ENCODE data around the gene DBET.
A peak's percentile ranks its signal among the peaks of the same experiment; 100 is the strongest.
"Not testable (repeated sequence)": the region's sequence is repeated elsewhere in the genome, so short reads cannot be mapped to it uniquely, and the experiment has no call there.

The DBET gene

DNA sequence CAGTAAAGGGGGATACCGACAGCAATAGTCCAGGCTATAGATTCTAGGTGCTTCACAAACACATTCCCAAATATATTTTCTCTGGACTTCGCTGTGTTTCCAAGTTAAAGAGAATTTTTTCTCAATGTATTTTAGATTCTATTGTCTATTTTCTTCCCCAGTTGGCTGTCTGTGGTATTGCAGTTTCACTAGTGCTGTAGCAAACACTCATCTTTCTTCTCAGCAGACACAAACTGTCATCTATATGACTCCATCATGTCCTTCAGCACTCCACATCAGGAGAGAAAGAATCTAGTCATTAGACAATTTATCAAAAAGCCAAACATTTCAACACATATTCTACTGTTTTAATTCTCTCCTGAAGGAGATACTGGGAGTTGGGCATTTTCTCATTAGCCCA lies at the start of gene DBET:
Gene DBET, plus strand, starts transcription at position 161 of the 400 bp plus-strand sequence.
- DNase-seq (ENCODE audit: low read depth), result not testable (repeated sequence)

- DNase-seq (ENCODE audit: low read depth), result no peak
Observed at GRCh38 chr4:190014771-190015537, 49.3 kb upstream of the DBET start.

GRCh38 chr4:190015538-190016368 lies 48.5 kb upstream of the DBET start:
- DNase-seq (ENCODE audit: low read depth), result no peak

DNA sequence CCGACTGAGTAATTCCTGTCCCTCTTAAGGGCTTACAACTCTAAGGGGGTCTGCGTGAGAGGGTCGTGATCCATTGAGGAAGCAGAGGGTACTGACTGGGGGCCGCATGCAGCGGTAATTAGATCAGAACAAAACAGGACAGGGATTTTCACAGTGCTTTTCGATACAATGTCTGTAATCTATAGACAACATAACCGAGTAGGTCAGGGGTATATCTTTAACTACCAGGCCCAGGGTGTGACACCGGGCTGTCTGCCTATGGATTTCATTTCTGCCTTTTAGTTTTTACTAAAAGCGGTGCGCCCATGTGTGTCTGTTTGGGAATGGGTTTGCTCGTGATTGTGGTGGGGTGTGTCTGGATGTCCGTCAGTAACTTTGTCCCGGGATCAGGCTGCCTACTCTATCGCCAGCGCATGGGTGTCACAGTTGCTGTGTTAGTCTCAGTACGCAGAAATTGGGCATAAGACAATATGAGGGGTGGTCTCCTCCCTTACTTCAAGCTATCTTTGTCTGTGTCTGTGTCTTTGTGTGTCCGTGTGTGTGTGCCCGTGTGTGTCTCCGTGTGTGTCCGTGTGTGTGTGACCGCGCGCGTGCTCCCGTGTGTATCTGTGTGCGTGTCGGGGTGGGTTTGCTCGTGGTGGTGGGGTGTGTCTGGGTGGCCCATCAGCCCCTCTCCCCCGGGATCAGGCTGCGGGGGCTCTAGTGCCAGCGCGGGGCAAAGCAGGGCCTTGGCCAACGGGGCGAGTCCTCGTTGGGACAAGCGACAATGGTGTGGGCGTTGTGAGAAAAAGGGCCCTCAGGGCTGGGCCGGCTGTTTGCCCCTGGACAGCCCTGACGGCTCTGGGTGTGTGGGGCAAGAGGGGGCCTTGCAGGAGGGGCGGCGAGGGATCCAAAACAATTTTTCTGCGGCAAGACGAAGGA lies 47.7 kb upstream of the DBET start:
- no peak for DNase-seq (ENCODE audit: low read depth)

DNA sequence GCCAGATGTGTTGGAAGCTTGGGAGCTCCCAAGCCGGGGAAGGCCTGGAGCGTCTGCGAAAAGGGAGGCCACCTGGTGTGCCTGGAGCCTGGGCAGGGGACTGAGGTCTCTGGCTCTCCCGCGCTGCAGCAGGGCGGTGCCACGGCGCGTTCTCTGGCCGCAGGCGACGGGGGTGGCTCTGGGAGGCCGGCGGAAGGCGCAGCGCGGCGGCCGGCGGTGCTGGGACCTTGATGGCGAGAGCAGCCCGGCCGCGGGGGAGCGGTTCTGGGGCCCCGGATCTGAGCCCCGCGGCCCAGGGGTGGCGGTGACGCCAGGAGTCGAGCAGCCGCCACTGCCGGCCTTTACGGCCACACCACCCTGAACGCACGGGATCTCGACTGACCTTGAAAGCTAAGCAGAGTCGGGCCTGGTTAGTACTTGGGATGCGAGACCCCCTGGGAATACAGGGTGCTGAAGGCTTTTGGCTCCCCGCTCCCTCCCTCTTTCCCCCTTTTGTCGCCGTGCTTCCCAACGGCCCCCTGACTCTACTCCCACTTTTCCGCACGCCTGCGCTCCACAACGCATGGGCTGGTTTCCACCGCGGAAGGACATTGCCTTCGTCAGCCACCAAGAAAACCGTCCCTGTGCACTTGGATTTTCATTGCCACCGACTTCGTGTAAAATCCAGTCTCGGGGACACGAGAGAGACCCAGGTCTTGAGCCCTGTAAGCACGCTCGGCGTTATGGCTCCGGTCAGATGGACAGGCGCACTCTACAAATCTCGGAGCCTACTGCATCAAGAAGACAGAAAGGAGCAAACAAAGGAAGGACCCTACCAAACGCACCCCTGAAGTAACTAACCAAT lies 46.7 kb upstream of the DBET start:
- no peak for DNase-seq (ENCODE audit: low read depth)

GRCh38 chr4:190018201-190018920 lies 45.9 kb upstream of the DBET start:
- no peak for DNase-seq (ENCODE audit: low read depth)

DNA sequence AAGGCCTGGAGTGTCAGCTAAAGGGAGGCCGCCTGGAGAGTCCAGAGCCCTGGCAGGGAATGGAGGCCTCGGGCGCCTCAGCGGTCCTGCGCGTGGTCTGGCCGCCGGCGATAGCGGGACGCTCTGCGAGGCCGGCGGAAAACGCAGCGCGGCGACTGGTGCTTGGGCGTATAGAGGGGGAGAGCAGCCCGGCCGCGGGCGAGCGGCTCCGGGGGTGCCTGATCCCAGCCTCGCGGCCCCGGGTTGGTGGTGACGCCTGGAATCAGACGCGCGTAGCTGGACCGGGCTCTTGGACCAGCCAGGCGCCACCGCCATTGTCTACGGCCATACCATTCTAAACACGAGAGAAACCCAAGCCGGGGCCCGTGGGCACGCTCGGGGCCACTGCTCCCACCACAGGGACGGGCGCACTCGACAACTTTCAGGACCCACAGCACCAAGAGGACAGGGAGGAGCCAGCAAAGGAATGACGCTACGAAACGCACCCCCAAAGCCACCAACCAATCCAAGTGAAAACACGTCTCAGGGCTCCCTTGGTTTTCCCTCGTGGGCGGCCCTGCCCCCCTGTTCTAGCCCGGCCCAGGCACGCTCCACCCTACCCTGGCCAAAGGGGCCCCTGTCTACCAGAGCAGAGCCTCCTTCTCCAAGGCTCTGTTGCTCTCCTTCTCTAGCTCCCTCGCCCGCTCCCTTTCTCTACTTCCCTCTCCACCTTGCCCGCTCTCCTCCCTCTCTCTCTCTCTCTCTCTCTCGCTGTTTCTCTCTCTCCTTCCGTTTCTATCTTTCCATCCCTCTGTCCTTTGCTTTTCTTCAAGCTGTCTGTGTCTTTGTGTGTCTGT lies 45.1 kb upstream of the DBET start:
- DNase-seq (ENCODE audit: low read depth), result no peak

GRCh38 chr4:190019859-190020463 lies 44.3 kb upstream of the DBET start:
- DNase-seq (ENCODE audit: low read depth), result not testable (repeated sequence)

- peak; percentile 8 for DNase-seq (ENCODE audit: low read depth)
Observed at GRCh38 chr4:190020790-190021717, 43.2 kb upstream of the DBET start.

GRCh38 chr4:190021973-190022372 lies 42.3 kb upstream of the DBET start:
- not testable (repeated sequence) for DNase-seq (ENCODE audit: low read depth)

GRCh38 chr4:190022614-190023281 lies 41.6 kb upstream of the DBET start:
- DNase-seq (ENCODE audit: low read depth), result not testable (repeated sequence)

DNA sequence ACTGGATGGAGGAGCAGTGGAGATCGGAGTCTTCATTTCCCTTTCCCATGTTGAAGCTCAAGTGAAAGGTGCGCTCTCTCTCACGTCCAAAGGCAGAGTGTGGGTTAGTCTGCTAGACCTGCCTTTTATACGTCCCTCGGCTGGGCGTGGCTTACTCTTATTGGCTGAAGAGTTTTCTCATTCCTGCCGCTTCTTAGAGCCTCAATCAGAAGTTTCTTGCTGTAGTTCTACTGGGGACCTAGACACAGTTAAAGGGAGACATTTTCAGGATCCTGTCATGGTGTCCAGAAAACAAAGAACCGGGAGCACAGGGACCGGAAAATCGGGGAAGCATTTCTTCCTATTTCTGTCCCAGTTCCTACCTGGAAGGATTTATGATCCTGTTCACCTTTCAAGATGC lies 37.1 kb upstream of the DBET start, which contains the start of gene FRG2:
Gene FRG2, minus strand, starts transcription at position 101 of the 400 bp plus-strand sequence. Its CDS starts 52 bp downstream, at position 49.
- not testable (repeated sequence) for DNase-seq (ENCODE audit: low read depth)

- not testable (repeated sequence) for DNase-seq (ENCODE audit: low read depth)
Observed at GRCh38 chr4:190031264-190031663, 33.0 kb upstream of the DBET start.

GRCh38 chr4:190037704-190038388 lies 26.5 kb upstream of the DBET start:
- DNase-seq (ENCODE audit: low read depth), result not testable (repeated sequence)

- not testable (repeated sequence) for DNase-seq (ENCODE audit: low read depth)
Observed at GRCh38 chr4:190040873-190041272, 23.4 kb upstream of the DBET start.

DNA sequence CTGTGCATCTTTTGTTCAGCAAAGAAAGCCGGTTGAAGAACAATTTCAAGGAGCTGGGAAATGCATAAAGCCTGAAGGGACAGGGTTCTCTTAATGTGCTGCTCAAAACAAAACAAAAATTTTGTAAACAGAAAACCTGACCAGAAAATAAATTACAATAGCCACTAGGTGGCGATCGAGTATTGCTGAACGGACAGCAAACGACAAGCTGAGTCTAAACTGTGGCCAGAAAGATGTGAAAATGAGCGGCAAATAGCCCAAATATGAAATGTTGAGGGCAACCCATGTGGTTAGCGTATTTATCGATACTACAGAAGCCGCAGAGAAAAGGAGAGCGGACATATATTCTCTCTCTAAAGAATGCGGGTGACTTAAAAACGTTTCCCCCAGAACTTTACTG lies 16.7 kb upstream of the DBET start:
- DNase-seq (ENCODE audit: low read depth), result not testable (repeated sequence)

All from GM04504 (cell line).